Hepatocyte (in vitro differentiated cells): Measurements from ENCODE around the gene COX14. TPM values are rescaled to one million over a fixed set of nuclear protein-coding genes. Genes with fewer than 3 reads are reported as not detected.

Source experiments
- DNase-seq: peaks from one replicate; pipeline ENCODE4 v3.0.0-alpha.2; 2016; ENCODE audit warnings: low spot score
- H2AFZ ChIP-seq: fragments of 200-600 bp; sonication (generic); 2 replicates; pipeline ENCODE4 v1.6.0; 2016; ENCODE audit warnings: antibody characterized with exemption, mild to moderate bottlenecking
- H3K27ac ChIP-seq: fragments of 200-600 bp; sonication (generic); 2 replicates; pipeline ENCODE4 v1.5.1; 2016; ENCODE audit warnings: mild to moderate bottlenecking
- H3K27me3 ChIP-seq: fragments of 200-600 bp; sonication (generic); 2 replicates; pipeline ENCODE4 v1.6.1; 2016
- H3K36me3 ChIP-seq: fragments of 200-600 bp; sonication (generic); replicated peaks from 2 replicates; pipeline ENCODE4 v1.5.1; 2016; ENCODE audit warnings: low read depth; ENCODE audit not compliant: insufficient read depth
- H3K4me1 ChIP-seq: fragments of 200-600 bp; sonication (generic); 2 replicates; pipeline ENCODE4 v1.5.1; 2016; ENCODE audit warnings: mild to moderate bottlenecking, moderate library complexity; ENCODE audit not compliant: insufficient read depth
- H3K4me2 ChIP-seq: fragments of 200-600 bp; sonication (generic); 2 replicates; pipeline ENCODE4 v1.6.0; 2016
- H3K4me3 ChIP-seq: fragments of 200-600 bp; sonication (generic); 2 replicates; pipeline ENCODE4 v1.5.1; 2016; ENCODE audit warnings: mild to moderate bottlenecking
- H3K79me2 ChIP-seq: fragments of 200-600 bp; sonication (generic); 2 replicates; pipeline ENCODE4 v1.6.0; 2017; ENCODE audit warnings: mild to moderate bottlenecking
- H3K9me2 ChIP-seq: fragments of 200-600 bp; sonication (generic); replicated peaks from 2 replicates; pipeline ENCODE4 v1.6.0; 2017; ENCODE audit warnings: mild to moderate bottlenecking; ENCODE audit not compliant: insufficient read depth
- H3K9me3 ChIP-seq: fragments of 200-600 bp; sonication (generic); 2 replicates; pipeline ENCODE4 v1.5.1; 2016; ENCODE audit warnings: low read depth, mild to moderate bottlenecking
- H4K20me1 ChIP-seq: fragments of 200-600 bp; sonication (generic); 2 replicates; pipeline ENCODE4 v1.6.0; 2016; ENCODE audit warnings: mild to moderate bottlenecking; ENCODE audit not compliant: insufficient read depth, poor library complexity, severe bottlenecking
- EZH2 ChIP-seq: fragments of 200-600 bp; sonication (generic); IDR thresholded peaks from 2 replicates; pipeline ENCODE4 v1.6.1; 2016; ENCODE audit warnings: antibody characterized with exemption, mild to moderate bottlenecking, borderline replicate concordance
- EZH2phosphoT487 ChIP-seq: fragments of 200-600 bp; sonication (generic); IDR thresholded peaks from one replicate; pipeline ENCODE4 v1.6.1; 2018; ENCODE audit warnings: antibody characterized with exemption, mild to moderate bottlenecking, low read depth, moderate library complexity; ENCODE audit not compliant: unreplicated experiment, severe bottlenecking
- WGBS: methylation state at CpG from one replicate; pipeline ENCODE4 v1.1.6; 2016; ENCODE audit warnings: low lambda C conversion rate; ENCODE audit errors: missing lambda C conversion rate; 5-methylcytosine and 5-hydroxymethylcytosine counted together
- polyA plus RNA-seq: library from polyadenylated mRNA; unstranded; fragments of >200 nt; fragmentation: Nextera tagmentation; extraction: Ambion mirVana; gene quantifications from 2 replicates; pipeline ENCODE4 v1.2.1, GENCODE V29; 2016
- total RNA-seq: library from RNA; depleted of rRNA; stranded (reverse); fragments of >200 nt; gene quantifications from 2 replicates; pipeline ENCODE4 v1.2.3, GENCODE V29; 2014
- TF ChIP-seq, protein P1 (sequence below): fragments of 200-600 bp; sonication (generic); IDR thresholded peaks from 2 replicates; pipeline ENCODE4 v1.5.1; 2016; ENCODE audit warnings: antibody characterized with exemption, mild to moderate bottlenecking; ENCODE audit not compliant: poor library complexity

The COX14 gene
- total and polyA plus RNA-seq, 2 experiments from 2014 or later, result 61.5 to 186 TPM

DNA sequence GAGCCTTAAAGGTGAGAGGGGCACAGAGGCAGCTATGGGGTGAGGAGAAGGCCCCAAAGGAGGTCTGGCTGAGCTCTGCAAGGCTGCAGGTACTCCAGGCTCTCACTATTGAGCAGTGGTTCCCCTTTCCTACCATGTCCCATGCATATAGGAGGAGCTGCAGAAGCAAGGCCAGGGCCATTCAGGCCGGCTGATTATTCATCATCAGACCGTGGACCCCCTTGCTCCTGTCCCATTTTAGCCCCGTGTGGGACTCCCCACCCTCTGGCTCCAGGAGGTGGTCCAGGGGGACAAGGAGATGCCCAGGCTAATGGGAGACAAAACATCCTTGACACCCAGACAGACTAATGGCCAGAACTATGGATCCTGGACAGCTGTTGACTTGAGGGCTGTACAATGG, 5.1 kb upstream of the COX14 start:
- peaks cover 2% of the 10 kb centered on the region for H3K79me2 ChIP-seq
- no peaks in the 10 kb centered on the region for H3K36me3 ChIP-seq
- H4K20me1 ChIP-seq, result no peaks in the 10 kb centered on the region
- no peak for DNase-seq
- H2AFZ ChIP-seq, result no peak overlapping the region
- H3K9me2 ChIP-seq, result no peaks in the 10 kb centered on the region
- no peak for TF ChIP-seq EZH2
- TF ChIP-seq EZH2phosphoT487, result no peak
- TF ChIP-seq, protein P1, sequence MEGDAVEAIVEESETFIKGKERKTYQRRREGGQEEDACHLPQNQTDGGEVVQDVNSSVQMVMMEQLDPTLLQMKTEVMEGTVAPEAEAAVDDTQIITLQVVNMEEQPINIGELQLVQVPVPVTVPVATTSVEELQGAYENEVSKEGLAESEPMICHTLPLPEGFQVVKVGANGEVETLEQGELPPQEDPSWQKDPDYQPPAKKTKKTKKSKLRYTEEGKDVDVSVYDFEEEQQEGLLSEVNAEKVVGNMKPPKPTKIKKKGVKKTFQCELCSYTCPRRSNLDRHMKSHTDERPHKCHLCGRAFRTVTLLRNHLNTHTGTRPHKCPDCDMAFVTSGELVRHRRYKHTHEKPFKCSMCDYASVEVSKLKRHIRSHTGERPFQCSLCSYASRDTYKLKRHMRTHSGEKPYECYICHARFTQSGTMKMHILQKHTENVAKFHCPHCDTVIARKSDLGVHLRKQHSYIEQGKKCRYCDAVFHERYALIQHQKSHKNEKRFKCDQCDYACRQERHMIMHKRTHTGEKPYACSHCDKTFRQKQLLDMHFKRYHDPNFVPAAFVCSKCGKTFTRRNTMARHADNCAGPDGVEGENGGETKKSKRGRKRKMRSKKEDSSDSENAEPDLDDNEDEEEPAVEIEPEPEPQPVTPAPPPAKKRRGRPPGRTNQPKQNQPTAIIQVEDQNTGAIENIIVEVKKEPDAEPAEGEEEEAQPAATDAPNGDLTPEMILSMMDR, result no peak
- H3K9me3 ChIP-seq, result no peaks in the 10 kb centered on the region
- no peak overlapping the region for H3K27ac ChIP-seq
- H3K4me3 ChIP-seq, result no peak overlapping the region
- no peaks in the 10 kb centered on the region for H3K27me3 ChIP-seq
- 81% methylated on average over 3 of the region's 3 CpGs for WGBS
- H3K4me1 ChIP-seq, result peaks cover 43% of the 10 kb centered on the region
- no peak overlapping the region for H3K4me2 ChIP-seq

DNA sequence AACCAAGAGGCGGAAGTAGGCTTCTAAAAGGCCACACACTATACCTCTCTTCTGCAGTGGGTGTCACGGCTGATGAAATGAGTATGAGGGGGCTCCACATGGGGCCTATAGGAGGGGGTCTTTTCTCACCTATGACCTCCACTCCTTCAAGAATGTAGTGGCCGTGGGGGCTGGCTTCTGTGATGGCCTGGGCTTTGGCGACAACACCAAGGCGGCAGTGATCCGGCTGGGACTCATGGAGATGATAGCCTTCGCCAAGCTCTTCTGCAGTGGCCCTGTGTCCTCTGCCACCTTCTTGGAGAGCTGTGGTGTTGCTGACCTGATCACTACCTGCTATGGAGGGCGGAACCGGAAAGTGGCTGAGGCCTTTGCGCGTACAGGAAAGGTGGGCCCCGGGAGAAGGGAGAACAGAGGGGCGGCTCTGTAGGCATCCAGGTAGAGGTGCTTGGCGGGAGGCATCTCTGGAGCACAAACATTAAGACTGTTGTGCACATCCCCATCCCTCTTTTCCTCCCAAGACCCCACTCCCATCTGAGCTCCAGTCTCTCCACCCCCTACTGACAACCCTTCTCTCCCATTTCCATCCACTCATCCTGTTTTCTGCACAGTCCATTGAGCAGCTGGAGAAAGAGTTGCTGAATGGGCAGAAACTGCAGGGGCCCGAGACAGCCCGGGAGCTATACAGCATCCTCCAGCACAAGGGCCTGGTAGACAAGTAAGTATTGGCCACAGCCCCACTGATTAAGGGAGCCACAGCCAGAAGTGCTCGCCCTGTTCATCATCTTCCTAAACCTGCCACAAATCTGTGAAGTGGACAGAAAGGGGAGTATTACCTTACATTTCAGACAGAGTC, 4.4 kb upstream of the COX14 start:
- no peaks in the 10 kb centered on the region for H3K9me2 ChIP-seq
- H3K27ac ChIP-seq, result no peak overlapping the region
- H3K36me3 ChIP-seq, result no peaks in the 10 kb centered on the region
- H3K79me2 ChIP-seq, result peaks cover 3% of the 10 kb centered on the region
- no peak overlapping the region for H2AFZ ChIP-seq
- H3K4me1 ChIP-seq, result peaks cover 39% of the 10 kb centered on the region
- H3K4me2 ChIP-seq, result no peak overlapping the region
- H3K4me3 ChIP-seq, result no peak overlapping the region
- no peak for DNase-seq
- no peaks in the 10 kb centered on the region for H3K27me3 ChIP-seq
- TF ChIP-seq EZH2 (no peak), EZH2phosphoT487 (no peak)
- TF ChIP-seq, protein P1, result no peak
- no peaks in the 10 kb centered on the region for H4K20me1 ChIP-seq
- H3K9me3 ChIP-seq, result no peaks in the 10 kb centered on the region
- 94% methylated on average over 17 of the region's 17 CpGs for WGBS

DNA sequence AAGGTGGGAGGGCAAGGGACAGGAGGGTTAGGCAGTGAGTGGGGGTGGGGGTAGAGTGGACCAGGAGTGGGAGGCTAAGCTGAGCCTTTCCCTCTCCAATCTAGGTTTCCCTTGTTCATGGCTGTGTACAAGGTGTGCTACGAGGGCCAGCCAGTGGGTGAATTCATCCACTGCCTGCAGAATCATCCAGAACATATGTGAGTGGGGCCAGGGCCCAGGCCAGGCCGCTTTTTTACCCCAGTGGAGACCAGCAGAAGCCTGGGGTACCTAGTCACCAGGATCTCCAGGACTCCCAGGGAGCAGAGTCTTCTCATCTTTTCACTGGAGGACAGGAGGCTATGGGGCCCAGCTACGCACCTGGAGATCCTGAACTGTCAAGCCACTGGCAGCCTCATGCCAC, 2.7 kb upstream of the COX14 start:
- no peaks in the 10 kb centered on the region for H3K27me3 ChIP-seq
- H4K20me1 ChIP-seq, result peaks cover 5% of the 10 kb centered on the region
- no peaks in the 10 kb centered on the region for H3K36me3 ChIP-seq
- no peak overlapping the region for H3K4me2 ChIP-seq
- no peak for DNase-seq
- WGBS, result 96% methylated on average over 2 of the region's 3 CpGs
- no peaks in the 10 kb centered on the region for H3K9me2 ChIP-seq
- peaks cover 28% of the 10 kb centered on the region for H3K4me1 ChIP-seq
- TF ChIP-seq, protein P1, result no peak
- TF ChIP-seq EZH2 (no peak), EZH2phosphoT487 (no peak)
- no peaks in the 10 kb centered on the region for H3K9me3 ChIP-seq
- H3K79me2 ChIP-seq, result peaks cover 18% of the 10 kb centered on the region
- H3K27ac ChIP-seq, result peak overlapping the region; percentile 94
- no peak overlapping the region for H3K4me3 ChIP-seq
- no peak overlapping the region for H2AFZ ChIP-seq
